HL-60 (cell line): ENCODE data around the gene ATP10A.

ENCODE experiments used
- DNase-seq, 2 experiments: peaks; one replicate each; pipeline ENCODE4 v3.0.0-alpha.2; 2010 to 2020; ENCODE audit warnings: low read depth in 1 of 2, low spot score in 1 of 2
- H3K27ac ChIP-seq: fragments of 250-450 bp; sonication (Bioruptor Pico); replicated peaks from 2 replicates; pipeline ENCODE4 v1.5.1; 2020; ENCODE audit warnings: mild to moderate bottlenecking, moderate library complexity
- H3K27me3 ChIP-seq: fragments of 250-450 bp; sonication (Bioruptor Pico); 2 replicates; pipeline ENCODE4 v1.5.1; 2021; ENCODE audit warnings: mild to moderate bottlenecking, moderate library complexity; ENCODE audit not compliant: insufficient read depth, poor library complexity, severe bottlenecking
- H3K4me3 ChIP-seq: replicated peaks from 2 replicates; pipeline ENCODE4 v1.5.1; 2011; ENCODE audit warnings: mild to moderate bottlenecking, control low read depth, low read length; ENCODE audit not compliant: insufficient read depth
- CTCF ChIP-seq: IDR thresholded peaks from one replicate; pipeline ENCODE4 v1.5.1; 2011; ENCODE audit warnings: low read length, control low read depth, inconsistent platforms; ENCODE audit not compliant: insufficient read depth
- GABPA ChIP-seq: IDR thresholded peaks from 2 replicates; pipeline ENCODE4 v1.6.1; 2012; ENCODE audit warnings: low read depth
- POLR2AphosphoS5 ChIP-seq: IDR thresholded peaks from 2 replicates; pipeline ENCODE4 v1.6.1; 2012; ENCODE audit warnings: low read depth
- REST ChIP-seq: IDR thresholded peaks from 2 replicates; pipeline ENCODE4 v1.6.1; 2012; ENCODE audit warnings: low read depth; ENCODE audit not compliant: insufficient replicate concordance
- SPI1 ChIP-seq: IDR thresholded peaks from 2 replicates; pipeline ENCODE4 v1.6.1; 2012; ENCODE audit warnings: low read depth, mild to moderate bottlenecking, borderline replicate concordance

The ATP10A gene

DNA sequence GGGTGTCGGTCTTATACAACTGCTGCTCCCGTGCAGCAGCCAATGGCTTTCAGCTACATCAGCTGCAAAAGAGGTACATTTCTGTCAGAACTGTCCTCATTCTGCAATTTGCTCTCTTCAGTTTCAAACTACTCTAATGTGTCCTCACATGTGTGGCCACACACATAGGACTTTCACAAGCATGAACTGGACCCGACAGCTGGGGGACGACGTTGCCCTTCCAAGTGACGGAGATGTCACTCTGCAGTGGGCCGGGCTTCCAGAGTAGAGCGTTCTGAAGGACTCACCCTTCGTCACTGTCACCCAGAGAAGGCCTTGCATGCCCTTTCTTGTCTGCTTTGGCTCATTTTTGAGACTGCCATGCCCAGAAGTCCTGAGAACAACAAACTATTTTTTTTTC, 189.8 kb downstream of the ATP10A start:
- Histone ChIP-seq H3K27ac (no peak overlapping the region), H3K4me3 (no peak overlapping the region), H3K27me3 (peaks cover 2% of the 10 kb centered on the region)
- no peak for DNase-seq
- TF ChIP-seq SPI1 = no peak
- TF ChIP-seq CTCF = no peak
- TF ChIP-seq REST = no peak

- no peak overlapping the region for H3K27ac ChIP-seq
- peaks cover 2% of the 10 kb centered on the region for H3K27me3 ChIP-seq
- TF ChIP-seq GABPA (no peak), REST (no peak), POLR2AphosphoS5 (no peak), CTCF (no peak), SPI1 (no peak)
- DNase-seq = no peak
- no peak overlapping the region for H3K4me3 ChIP-seq
Measured at GRCh38 chr15:25671132-25671531, 192.0 kb downstream of the ATP10A start.

- no peak for DNase-seq
- Histone ChIP-seq H3K27me3 (peaks cover 2% of the 10 kb centered on the region), H3K27ac (no peak overlapping the region), H3K4me3 (no peak overlapping the region)
- TF ChIP-seq CTCF = no peak
- no peak for TF ChIP-seq SPI1
- no peak for TF ChIP-seq GABPA
- no peak for TF ChIP-seq REST
- TF ChIP-seq POLR2AphosphoS5 = no peak
Measured at GRCh38 chr15:25670621-25671020, 192.5 kb downstream of the ATP10A start.
